NCI-H2107 (cell line): Measurements from ENCODE around the gene CREB3L1.

Experiments
- DNase-seq: peaks from one replicate; lab custom pipeline; 2025; lab: John Stamatoyannopoulos, UW

The CREB3L1 gene

DNA sequence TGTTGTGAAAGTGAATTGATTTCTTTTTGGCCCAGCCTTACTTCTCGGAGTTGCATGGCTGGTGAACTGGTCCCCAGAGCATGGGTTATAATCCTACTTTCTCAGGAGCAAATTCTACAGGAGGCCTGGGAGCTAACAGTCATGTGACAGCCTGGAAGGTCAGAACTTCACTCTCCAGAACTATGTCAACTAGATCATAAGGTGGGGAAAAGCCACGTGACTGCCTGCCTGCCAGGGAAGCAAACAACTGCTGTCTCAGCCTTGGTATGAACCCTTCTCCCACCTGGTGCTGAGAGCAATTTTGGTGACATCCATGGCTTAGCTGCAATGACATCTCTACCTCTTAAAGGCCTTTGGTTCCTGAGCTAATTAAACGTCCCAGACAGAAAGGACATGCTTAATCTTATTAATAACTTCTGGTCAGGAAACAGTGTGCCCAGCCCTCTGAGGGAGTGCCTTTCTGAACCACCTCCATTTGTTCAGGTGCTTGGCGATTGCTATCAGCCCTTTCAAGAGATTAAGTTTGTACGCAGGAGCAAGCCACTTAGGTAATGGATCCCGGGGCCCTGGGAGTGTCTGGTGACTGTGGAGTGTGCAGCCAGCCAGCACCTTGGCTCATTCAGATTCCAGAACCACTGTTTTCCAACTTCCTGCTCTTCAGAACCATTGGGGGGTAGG lies 1.4 kb upstream of the CREB3L1 start:
- DNase-seq: no peak

DNA sequence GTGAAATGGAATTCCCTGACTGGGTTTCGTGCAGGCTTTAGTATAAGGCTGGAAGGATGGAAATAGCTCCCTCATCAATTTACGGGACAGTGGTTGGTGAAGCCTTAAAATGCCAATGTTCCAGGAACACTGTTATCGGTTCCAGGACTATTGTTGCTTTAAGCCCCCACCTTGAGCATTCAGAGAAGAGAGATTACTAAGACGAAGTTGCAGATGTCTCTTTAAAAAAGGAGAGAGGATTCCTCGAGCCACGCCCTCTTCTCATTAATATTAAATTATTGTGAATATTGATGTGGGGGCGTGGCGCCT lies 195 bp upstream of the CREB3L1 start:
- DNase-seq: no peak

DNA sequence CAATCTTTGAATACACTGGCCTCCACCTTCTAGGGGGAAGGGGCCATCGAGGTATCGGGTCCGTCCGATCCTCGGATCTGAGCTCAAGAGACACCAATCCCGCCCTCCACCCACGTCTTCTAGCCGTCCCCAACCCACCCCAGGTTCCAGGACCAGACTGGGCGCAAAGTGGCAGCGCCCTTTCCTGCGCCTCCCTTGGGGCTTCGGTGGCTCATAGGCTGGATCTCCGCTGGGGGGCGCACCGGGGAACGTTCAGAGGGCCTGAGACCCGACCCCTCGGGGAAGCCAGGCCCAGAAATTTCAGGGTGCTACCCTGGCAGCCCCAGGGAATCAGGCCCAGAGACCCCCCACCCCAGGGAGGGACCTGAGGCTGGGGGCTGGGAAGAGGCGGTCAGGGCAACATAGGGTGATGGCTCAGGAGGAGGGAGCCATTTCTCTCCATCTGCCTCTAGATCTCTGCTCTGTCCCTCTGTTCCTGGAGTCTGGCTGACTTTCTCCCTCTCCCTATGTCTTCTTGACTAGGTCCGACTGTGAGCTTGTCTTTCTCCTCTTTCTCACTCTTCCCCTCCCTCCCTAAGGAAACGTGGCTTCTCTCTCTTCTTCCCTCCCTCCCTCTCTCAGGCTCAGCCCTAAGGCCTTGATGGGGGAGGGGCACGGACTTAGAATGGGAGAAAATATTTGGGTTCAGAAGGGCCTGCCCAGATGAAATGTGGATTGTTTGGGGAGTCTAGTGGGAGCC lies 1.1 kb downstream of the CREB3L1 start:
- no peak for DNase-seq

DNA sequence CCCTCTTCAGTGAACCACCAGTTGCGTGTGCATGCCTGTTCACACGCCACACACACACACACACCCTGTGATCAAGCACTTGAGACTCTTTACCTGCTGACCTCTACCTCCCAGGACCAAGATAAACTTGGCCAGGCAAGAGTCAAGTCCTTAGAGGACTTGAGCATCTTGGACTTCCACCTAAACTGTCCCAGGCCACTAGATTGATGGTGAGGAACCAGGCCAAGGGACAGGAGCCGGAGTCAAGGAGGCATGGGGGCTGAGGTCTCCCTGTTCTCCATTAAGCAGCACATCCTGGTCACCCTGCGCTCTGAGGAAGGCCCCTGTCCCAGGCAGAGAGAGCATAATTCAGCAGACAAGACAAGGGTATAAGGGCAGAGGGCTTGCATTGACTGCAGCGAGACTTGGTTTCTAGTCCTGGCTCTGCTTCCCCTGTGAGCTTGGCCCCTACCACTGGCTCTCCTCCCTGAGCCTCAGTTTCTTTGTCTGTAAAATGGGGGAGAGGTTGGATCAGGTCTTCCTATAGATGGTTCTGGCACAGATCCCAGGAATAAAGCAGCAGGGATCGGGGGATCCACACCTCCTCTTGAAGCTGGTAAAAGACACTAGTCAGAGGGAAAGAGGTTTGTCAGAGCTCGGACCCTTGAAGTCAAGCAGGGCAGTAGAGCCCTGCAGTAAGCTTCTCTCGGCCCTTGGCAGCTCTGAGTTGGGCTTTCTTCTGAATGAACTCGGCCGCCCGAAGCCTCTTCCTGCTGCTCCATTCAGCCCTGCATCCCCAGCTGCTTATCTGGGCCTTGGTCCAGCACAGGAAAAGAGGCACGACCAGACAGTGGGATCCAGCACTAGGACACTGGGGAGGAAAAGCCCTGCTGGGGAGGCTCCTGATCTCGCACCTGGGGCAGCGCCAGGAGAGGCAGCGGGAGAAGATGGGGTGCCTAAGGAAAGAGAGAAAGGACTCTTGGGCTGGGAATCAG lies 2.0 kb downstream of the CREB3L1 start:
- no peak for DNase-seq

DNA sequence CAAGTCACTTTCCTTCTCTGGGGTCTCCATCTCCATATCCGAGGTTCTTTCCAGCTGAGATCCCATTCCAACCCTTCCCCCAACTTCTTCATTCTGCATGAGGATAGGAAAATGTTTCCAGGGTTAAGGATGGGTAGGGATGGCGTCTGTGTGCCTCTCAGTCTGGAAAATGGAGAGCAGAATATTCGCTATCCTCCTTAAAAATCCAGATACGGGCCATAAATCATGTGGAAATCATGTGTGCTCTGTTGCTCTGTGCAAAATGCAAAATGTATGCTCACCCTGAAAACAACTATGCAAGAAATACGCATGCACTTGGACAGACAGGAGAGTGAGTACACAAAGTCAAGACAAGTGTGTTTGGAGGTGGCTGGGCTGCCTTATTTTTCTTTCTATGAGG lies 3.2 kb downstream of the CREB3L1 start:
- no peak for DNase-seq

DNA sequence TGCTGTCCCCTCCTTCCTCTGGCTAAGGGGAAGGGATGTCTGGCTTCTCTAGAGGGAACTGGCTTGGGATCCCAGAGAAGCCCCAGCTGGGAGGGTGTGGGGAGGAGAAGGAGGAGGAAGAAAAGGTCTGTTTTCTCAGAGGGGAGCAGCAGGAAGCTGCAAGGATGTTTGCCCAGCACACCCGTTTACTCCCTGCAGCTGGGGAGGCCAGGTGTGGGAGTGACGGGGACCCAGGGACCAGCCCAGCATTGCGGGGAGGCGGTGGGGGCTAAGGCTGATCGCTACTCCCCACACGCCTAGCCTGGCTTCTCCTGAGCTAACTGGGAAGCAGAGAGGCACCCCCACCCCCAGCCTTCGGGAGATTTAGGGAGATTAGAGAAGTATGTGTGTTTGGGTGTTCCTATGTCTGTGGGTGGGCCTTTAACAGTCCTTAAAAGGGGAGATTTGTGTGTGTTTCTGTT lies 3.9 kb downstream of the CREB3L1 start:
- no peak for DNase-seq

DNA sequence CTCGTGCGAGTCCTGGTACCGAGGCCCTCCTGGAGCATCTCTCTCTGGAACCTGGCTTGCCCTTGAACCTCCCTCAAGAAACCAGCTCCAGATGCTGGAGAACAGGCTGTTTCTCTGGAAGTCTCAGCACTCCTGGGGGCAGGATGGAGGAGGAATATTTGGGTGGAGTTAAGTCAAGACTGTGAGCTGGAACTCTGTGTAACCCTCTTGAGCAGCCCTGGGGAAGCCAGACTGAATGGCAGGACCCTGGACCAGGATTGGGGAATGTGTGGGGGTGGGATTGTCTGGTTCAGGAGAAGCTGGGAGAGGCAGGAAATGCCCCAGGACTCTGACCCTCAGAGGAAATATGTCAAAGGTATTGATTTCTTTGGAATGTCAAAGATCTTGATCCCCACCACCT lies 7.7 kb downstream of the CREB3L1 start:
- no peak for DNase-seq

DNA sequence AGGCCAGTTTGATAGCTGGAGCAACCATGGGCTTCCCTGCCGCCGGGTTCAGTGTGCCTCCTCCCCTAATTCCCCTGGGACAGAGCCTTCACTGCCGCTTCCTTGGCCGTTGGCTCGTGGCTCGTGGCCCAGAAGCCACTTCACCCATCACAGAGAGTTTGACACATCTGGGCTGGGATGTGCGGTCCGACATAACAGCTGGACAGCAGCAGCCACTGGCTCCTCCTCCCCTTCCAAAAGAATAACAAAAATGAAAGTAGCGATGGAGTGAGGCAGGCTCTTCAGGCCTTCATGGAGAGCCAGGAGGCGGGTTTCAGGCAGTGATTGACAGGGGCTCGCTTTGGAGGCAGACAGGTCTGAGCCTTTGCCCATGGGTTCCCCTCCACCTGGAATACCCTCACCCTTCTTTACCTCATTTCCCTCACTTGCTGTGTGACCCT lies 8.2 kb downstream of the CREB3L1 start:
- DNase-seq: no peak

DNA sequence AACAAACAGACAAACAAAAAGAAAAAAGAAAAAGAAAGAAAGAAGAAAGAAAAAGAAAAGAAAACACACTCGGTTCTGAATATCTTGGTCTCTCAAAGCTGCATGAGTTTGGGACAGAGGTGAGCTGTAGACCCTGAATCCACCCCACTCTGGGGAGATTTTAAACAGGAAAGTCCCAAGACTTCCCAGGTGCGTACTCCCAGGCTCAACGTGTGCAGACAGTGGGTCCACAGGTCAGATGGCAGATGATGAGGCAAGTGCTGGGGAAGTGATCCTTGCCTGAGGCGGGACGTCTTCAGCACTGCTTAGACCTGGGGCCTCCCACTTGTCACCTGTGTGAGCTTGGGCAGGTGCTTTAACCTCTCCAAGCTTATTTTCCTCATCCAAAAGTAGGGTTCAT lies 9.3 kb downstream of the CREB3L1 start:
- no peak for DNase-seq

DNA sequence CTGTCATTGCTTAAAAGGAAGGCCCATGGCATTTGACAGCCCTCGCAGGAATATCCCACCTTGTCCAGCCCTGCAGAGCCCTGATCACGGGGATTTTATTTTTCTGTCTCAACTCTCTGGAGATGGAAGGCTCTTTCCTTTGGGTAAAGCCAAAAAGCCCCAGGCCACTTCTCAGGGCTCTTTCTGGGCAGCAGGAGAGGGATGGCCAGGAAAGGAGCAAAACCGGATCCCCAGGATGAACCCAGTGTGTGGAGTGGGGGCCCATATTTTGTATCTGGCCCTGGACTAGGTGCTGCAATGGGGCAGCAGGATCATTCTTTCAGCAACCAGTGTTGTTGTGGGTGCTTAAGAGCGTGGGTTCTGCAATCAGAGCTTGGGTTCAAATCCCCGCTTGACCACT lies 11.0 kb downstream of the CREB3L1 start:
- DNase-seq: no peak

DNA sequence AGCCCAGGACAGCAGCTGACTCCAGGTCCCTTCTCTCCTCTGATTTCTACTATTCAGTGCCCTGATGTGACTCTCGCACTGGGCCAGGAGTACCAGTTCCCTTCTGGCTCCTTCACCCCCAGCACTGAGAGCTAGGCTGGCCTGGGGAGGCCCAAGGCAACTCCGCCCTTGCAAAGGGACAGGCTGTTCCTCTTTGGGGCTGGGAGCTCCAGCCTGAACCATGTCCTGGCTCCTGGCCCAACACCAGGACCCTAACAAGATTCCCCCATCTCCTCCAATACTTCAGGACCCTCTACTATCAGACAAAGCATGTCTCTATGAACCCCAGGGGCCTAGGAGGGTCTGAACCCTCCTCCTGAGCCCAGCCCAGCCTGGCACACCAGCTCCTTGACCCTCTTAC lies 12.5 kb downstream of the CREB3L1 start:
- DNase-seq: no peak

DNA sequence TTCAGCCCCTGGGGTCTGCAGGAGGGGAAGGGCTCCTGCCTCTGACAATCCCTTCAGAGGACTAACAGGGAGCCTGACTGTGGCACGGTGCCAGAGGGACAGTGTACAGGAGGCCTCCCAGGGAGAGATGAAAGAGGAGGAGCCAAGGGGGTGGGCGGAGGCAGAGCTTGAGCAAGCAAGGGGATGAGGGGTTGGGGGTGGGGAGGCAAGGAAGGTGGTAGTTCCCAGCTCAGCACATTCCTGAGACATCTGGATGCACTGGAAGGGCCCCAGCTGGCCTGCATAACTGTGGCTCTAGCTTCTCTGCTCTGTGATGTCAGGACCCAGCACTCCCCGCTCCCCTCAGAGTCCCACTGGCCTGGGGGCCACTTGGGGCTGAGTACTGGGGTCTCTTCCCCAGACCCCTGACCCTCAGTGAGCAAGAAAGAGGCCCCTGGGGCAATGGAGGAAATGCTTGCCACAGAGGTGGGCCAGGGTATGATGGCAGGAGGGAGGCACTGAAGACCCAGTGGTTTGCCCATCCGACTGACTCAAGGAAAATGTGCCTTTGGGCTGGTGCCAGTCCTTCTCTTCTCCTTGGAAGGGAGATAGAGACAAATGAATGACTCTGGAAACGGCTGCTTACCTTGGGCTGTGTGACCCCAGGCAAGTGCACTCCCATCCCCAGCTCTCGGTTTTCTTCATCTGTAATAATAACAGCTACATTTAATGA lies 13.3 kb downstream of the CREB3L1 start:
- no peak for DNase-seq

DNA sequence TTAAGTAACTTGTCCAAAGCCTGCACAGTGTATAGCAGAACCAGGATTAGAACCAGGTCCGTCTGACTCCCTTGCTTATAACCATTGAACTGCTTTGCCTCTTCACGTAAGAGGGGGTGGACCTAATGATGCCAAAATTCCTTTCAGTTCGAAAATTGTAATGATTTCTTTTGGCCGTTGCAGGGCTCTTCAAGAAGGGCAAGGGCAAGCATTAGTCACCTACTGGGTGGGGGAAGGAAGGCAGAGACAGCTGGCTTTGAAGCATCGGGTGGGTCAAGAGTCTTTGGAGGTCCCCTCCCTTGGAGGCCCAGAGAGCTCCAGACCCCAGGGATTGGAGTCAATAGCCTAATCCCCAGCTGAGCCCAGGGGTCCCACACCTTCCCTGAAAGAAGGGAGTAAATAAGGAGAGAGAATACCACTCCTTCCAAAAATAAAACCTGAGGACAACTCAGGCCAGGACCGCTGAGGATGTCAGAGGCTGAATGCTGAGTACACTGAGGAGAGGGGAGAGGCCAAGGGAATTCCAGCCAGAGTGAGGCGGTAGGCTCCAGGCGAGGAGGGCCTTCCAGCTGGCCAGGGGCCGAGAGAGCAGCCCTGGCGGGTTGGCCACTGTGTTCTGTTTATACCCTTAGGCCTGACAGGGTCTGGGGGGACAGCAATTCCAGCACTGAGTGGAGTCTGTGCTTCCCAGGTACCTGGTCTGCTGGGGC lies 14.1 kb downstream of the CREB3L1 start:
- no peak for DNase-seq

DNA sequence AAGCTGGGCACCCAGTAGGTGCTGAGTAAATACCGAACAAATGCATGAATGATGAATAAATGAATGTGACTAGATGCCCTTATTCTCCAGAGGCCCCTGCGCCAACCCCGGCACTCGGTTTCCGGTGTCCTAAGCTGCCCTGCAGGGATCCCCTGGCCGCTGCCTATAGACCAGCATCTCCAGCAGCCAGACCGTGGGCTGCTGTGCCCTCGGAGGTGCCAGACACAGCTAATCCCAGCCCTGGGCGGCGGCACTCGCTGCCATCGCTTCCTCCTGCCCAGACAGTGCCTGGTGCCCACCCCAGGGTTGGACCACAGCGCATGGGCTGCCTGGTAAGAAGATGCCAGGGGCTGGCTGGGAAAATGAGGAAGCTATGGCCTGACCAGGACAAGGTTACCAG lies 15.6 kb downstream of the CREB3L1 start:
- DNase-seq: no peak

DNA sequence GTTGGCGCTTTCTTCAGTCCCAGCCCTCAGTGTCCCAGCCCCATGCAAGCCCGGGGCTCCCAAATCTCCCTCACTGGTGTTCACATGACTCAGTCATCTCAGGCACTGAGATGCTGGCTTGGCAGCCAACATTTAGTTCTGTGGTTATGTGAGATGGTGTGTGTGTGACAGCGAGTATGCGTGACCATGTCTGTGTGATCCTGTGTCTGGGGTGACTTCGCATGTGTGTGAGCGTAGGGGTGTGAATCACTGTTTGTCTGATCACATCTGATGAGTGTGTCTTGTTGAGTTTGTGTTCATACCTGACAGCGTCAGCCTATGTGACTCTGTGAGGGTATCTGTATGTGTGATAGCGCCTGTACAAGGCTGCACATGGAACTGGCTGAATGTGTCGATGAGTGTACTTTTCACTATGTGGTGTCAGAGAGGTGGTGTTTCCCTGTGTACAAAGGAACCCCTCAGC lies 16.2 kb downstream of the CREB3L1 start:
- no peak for DNase-seq

DNA sequence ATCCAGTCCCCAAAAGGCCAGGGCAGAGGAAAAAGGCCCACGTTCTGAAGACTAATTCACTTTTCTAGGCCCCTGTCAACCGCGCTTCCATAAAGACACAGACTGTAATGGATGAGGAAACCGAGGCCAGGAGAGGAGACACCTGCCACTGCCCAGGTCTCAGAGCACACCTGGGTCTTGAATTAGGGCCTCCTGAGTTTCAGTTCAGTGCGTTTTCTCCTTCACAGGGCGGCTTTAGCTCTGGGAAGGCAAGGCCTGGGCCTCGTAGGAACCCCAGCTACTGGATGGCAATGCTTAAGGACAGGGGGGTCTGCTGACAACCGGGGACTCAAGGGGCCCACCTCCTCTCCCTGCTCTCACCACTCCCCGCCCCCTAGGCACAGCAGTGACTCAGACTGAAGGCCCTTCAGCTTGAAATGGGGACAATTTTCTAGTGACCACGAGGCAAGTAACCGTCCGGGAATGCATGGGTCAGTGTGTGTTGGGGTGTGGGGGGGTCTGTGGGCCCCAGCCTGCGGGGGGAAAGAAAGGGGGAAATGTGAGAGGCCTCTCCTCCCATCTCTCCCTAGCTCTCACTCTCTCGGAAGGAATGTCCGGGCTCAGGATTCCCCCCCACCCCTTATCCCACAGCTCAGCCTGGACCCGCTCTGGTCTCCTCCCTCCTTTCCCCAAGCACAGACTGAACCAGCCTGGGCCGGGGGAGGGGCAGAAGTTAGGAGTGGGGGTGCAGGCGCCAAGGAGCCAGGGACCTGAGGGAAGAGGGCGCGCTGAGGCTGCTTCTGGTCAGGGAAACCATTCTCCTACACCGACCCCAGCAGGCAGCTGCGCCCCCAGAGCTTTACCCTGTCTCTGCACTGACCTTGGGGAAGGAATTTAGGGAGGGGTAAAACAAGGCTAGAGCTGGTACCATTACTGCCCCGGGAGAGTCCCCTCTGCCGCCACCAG lies 17.2 kb downstream of the CREB3L1 start:
- DNase-seq: no peak

DNA sequence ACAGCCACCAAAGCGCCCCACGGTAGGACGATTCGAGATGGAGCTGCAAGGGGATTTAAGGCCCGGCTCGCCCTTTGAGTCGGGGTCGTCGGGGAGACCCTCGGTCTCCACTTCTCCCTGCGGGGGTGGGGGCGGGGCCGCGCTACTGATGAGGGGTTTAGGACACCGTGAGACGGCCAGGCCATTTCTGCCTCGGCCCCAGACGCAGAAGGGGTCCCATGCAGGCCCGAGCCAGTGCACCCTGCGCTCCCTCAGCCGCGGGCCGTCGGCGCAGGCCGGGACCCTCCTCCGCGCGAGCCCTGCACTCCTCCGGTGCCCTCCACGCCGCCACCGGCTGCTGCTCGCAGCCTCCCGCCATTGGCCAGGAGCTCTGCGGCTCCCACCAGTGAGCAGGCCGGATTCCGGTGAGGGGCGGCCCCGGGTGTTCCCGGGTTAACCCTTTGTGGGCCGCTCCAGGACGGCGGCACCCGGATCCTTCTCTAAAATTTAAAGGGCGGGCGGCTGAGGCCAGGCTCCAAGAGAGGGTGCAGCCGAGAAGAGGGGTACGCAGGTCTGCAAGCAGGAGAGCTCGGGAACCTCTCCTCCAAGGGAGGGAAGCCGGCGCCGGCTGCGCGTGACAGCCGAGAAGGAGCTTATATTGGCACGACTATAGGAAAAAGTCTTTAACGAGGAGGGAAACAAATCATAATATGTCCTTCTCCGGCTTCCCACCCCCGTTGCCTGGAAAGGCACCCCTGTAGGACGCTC lies 18.0 kb downstream of the CREB3L1 start:
- no peak for DNase-seq

DNA sequence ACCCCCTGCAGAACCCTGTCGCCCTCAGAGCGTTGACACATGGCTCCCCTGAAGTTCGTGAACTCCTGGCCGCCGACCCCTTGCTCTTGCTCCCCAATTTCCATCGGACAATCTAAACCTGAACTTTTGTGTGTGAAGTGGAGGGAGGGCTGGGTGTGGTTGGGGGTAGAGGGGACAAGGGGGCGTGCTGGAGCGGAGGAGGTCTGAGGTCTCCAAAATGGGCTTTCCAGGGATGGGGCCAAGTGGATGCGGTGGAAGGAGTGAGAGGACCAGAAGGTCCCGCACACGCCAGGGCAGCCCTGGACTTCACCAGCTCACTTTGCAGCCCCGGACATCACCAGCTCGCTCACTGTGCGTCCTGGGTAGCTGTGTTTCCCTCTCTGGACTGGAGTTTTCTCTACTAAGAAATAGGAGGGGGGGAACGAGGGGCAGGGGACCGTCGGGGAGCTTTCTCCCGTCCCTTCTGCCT lies 18.6 kb downstream of the CREB3L1 start:
- no peak for DNase-seq
